ENCODE data around the gene KIF13A.

KIF13A gene

GRCh38 chr6:17987447-17987696 is at the start of gene KIF13A:
KIF13A (minus strand) TSS chr6:17987635; CDS start chr6:17987463, 172 bp downstream.
- TF ChIP-seq, protein P1, sequence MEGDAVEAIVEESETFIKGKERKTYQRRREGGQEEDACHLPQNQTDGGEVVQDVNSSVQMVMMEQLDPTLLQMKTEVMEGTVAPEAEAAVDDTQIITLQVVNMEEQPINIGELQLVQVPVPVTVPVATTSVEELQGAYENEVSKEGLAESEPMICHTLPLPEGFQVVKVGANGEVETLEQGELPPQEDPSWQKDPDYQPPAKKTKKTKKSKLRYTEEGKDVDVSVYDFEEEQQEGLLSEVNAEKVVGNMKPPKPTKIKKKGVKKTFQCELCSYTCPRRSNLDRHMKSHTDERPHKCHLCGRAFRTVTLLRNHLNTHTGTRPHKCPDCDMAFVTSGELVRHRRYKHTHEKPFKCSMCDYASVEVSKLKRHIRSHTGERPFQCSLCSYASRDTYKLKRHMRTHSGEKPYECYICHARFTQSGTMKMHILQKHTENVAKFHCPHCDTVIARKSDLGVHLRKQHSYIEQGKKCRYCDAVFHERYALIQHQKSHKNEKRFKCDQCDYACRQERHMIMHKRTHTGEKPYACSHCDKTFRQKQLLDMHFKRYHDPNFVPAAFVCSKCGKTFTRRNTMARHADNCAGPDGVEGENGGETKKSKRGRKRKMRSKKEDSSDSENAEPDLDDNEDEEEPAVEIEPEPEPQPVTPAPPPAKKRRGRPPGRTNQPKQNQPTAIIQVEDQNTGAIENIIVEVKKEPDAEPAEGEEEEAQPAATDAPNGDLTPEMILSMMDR (IDR thresholded peaks at IDR 0.05; ENCODE audit: insufficient read depth, missing control alignments) = no peak

GRCh38 chr6:18036781-18037180 is 49.3 kb upstream of the KIF13A start:
- FAIRE-seq (no peak), DNase-seq (ENCODE audit: insufficient read length, low spot score) (no peak)
- TF ChIP-seq, protein P1 (IDR thresholded peaks at IDR 0.05; ENCODE audit: insufficient read depth, missing control alignments) = no peak

More at GRCh38 chr6:17987447-17987696, at the start of gene KIF13A:
- FAIRE-seq (no peak), DNase-seq (ENCODE audit: insufficient read length, low spot score) (no peak)

GRCh38 chr6:18035330-18035854 is 48.0 kb upstream of the KIF13A start:
- DNase-seq (ENCODE audit: insufficient read length, low spot score) (no peak), FAIRE-seq (no peak)
- TF ChIP-seq, protein P1 (IDR thresholded peaks at IDR 0.05; ENCODE audit: insufficient read depth, missing control alignments) = no peak

DNA sequence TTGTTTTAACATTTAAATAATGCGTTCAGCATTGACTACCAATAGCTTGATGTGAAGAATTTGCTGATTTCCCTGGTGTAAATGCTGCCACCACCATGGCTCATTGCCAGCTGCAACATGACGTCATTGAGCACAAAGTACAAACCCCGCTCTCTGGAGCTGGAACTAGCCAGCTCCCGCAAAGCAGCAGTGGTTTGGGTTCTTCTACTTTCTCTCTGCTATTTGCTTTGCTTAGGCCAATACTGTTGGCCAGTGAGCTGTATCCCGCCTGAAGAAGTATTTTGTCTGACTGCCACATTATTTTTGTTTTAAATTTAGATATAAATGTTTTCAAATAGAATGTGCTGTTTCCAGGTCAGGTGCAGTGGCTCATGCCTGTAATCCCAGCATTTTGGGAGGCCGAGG is 47.4 kb upstream of the KIF13A start:
- FAIRE-seq = no peak

DNA sequence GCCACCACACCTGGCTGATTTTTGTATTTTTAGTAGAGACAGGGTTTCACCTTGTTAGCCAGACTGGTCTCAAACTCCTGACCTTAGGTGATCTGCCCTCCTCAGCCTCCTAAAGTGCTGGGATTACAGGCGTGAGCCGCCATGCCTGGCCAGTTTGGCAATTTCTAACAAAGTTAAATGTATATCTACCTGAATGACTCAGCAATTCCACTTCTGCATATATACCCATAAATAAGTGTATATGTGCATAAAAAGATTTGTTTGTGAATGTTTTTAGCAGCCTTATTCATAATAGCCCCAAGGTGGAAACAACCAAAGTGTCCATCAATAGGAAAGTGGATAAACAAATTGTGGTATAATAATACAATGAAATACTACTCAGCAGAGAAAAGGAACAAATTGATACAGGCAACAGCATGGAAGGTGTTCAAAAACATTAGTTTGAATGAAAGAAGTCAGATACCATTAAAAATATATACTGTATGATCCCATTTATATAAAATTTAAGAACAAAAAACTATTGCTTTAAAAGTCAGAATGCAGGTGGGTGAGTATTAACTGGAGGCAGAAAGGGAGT is 44.3 kb upstream of the KIF13A start:
- no peak for FAIRE-seq
- no peak for DNase-seq (ENCODE audit: insufficient read length, low spot score)
- TF ChIP-seq, protein P1 (IDR thresholded peaks at IDR 0.05; ENCODE audit: insufficient read depth, missing control alignments) = no peak

More for the DNA sequence above, 47.4 kb upstream of the KIF13A start:
- TF ChIP-seq, protein P1 (IDR thresholded peaks at IDR 0.05; ENCODE audit: insufficient read depth, missing control alignments) = no peak
- DNase-seq (ENCODE audit: insufficient read length, low spot score) = no peak

GRCh38 chr6:18031189-18031588 is 43.8 kb upstream of the KIF13A start:
- TF ChIP-seq, protein P1 (IDR thresholded peaks at IDR 0.05; ENCODE audit: insufficient read depth, missing control alignments) = no peak
- FAIRE-seq (no peak), DNase-seq (ENCODE audit: insufficient read length, low spot score) (no peak)

DNA sequence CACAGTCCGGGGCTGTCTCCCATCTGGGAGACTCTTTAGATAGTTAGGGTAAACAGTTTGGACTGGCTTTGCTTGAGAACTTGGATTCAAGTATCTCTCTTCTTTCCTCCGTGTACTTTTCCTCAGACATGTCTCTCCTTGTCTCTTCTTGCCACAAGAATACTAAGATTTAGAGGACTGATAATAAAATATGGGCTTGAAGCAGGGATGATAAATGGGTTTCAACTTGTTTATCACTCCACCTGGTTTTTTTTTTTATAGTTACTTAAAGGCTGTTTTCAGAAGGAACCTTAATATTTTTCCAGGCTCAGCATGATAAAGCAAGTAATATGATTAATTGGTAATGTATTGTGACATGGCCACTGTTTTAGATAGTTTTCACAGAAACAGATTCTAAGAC is 40.9 kb upstream of the KIF13A start:
- TF ChIP-seq, protein P1 (IDR thresholded peaks at IDR 0.05; ENCODE audit: insufficient read depth, missing control alignments) = no peak
- FAIRE-seq (no peak), DNase-seq (ENCODE audit: insufficient read length, low spot score) (no peak)

All from D721Med (cell line).